ENCODE data around the gene DAGLA. TPM values are rescaled to one million over a fixed set of nuclear protein-coding genes. Genes with fewer than 3 reads are reported as not detected.

The DAGLA gene
- total RNA-seq, 1 donor from 2014 or later = 5.5 TPM

DNA sequence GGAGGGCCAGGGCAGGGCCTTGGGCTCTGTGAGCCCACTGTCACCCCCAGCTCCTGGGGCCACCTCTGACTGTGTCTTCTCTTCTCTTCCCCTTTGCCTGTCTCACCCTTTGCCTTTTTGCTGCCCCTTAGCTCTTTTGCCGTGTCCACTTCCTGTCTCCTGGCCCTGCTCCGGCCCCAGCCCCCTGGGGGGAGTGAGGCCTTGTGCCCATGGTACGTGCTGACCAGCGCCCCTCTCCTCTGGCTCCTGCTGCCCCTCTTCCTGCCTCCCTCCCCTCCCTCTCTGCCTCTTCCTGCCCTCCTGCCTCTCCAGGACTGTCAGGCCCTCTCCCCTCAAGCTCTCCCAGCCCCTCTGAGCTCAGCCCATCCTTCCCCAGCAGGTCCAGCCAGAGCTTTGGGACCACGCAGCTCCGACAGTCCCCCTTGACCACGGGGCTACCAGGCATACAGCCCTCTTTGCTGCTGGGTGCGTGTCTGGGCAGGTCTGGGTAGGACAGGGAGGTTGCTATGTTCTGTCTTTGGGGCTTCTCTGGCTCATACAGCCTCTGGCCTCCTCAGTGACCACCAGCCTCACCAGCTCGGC, 100.5 kb downstream of the DAGLA start:
- no peak for DNase-seq

DNA sequence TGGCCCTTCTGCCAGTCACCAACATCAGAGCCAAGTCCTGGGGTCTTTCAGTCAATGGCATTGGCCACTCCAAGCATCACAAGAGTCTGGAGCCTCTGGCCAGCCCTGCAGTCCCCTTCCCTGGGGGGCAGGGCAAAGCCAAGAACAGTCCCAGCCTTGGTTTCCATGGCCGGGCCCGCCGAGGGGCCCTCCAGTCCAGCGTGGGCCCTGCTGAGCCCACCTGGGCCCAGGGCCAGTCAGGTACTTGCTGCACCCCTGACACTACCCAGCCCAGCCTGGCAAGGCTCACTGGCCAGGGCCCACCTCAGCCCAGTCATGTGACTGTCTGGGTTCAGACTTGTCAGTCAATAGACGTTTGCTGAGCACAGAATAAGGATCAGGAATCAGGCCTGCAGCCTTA, 101.4 kb downstream of the DAGLA start:
- DNase-seq = no peak

DNA sequence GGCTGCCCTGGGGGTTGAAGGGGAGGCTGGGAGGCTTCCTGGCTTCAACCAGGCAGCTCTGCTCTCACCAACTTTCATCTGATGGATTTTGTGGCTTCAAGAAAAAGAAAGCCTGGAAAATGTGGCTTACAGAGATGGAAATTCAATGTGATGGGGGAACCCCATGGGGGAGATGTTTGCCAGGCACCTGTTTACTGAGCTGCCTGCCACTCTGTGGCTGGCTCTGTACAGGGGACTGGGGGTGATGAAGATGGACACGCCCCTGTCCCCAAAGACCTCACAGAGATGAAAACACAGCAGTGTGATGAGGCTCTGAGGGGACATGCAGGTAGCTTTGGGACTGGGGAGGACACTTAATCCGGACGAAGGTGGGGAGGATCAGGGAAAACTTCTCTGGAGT, 102.1 kb downstream of the DAGLA start:
- no peak for DNase-seq

- DNase-seq = no peak
Observed at GRCh38 chr11:61782841-61783240, 102.7 kb downstream of the DAGLA start.

DNA sequence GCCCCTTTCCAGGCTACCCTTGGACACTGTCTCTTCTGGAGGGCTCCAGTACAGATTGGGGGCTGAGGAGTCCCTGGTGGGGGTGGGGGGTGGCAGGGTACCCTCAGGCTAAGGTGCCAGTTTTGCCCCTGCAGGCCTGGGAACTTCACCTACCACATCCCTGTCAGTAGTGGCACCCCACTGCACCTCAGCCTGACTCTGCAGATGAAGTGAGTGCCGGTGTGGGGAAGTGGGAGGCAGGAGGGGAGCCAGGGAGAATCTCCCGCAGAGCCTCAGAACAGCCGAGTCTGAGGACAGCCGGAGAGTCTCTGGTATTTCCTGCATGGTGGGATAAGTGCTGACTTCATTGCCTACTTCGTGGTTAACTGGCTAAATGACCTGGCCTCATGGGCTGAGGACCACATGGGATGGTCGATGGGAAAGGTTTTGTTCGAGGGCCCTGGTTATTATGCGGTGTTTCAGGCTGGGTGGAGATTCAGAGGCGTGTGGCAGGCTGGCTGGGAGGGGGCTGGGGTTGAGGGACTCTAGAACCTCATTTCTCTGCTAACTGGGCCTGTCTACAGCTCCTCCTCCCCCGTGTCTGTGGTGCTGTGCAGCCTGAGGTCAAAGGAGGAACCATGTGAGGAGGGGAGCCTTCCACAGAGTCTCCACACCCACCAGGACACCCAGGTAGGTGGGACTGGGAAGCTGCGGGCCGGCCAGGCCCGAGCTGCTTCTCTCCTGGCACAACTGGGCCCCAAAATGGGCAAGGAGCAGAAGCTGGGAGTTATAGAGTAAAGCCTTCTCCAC, 103.7 kb downstream of the DAGLA start:
- DNase-seq = no peak

GRCh38 chr11:61784506-61784805, 104.3 kb downstream of the DAGLA start:
- no peak for DNase-seq

- DNase-seq = no peak
Observed at GRCh38 chr11:61785837-61786402, 105.7 kb downstream of the DAGLA start.

DNA sequence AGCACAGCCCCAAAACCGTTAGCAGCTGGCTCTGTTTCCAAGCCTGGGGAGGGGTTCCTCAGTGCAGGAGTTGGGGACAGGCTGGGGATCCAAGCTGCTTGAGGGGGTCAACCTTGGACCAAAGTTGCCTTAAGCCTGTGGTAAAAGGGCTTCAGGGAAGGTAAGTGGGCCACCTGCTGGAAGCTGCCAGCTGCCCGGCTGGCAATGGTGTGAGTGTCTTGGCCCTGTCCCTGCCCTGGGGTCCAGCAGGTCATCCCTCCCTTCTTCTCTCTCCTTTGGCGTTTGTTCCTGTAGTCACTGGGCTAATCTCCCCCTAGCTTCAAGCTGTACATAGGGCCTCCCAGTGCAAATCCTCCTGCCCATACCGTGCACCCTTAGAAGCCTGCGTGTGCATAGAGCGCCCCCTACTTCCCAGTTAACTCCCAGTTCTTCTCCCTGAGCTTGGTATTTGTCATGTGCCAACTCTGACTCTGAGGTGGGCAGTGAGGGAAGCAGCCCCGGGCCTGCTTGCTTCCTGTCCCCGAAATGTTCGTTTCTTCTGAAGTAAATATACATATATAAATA, 107.8 kb downstream of the DAGLA start:
- no peak for DNase-seq

DNA sequence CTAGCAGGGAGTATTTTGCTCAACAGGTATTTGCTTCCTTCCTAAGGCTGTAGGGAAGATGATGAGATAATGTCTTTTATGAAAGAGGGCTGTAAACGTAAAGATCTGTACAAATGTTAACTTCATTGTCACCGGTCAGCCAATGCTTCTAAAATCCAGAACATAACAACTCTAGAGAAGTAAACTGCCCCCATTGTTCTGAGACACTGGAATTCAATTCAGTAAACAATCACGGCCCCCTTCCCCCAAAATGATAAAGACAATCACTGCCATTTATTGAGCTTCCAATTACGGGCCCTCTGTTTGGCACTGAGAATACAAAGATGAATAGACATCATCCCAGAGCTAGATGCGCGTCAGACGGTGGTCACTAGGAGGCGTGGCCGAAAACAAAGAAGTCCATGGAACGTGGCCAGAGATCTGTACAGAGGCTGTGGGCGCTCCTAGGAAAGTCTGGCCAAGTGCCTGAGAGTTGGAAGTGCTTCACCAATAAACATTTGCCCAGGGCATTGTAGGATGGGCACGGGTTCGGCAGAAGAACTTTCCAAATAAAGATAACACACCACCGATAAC, 111.6 kb downstream of the DAGLA start:
- peak; percentile 75 for DNase-seq

- DNase-seq = peak; percentile 92
Observed at GRCh38 chr11:61792310-61793082, 112.3 kb downstream of the DAGLA start, which contains the start of the genes FEN1 and TMEM258. TSS of gene FEN1 (plus strand) at chr11:61792911. CDS start at chr11:61795362, 2,451 bp downstream. TSS of gene TMEM258 (minus strand) at chr11:61792599. CDS start at chr11:61792558, 41 bp downstream.

DNA sequence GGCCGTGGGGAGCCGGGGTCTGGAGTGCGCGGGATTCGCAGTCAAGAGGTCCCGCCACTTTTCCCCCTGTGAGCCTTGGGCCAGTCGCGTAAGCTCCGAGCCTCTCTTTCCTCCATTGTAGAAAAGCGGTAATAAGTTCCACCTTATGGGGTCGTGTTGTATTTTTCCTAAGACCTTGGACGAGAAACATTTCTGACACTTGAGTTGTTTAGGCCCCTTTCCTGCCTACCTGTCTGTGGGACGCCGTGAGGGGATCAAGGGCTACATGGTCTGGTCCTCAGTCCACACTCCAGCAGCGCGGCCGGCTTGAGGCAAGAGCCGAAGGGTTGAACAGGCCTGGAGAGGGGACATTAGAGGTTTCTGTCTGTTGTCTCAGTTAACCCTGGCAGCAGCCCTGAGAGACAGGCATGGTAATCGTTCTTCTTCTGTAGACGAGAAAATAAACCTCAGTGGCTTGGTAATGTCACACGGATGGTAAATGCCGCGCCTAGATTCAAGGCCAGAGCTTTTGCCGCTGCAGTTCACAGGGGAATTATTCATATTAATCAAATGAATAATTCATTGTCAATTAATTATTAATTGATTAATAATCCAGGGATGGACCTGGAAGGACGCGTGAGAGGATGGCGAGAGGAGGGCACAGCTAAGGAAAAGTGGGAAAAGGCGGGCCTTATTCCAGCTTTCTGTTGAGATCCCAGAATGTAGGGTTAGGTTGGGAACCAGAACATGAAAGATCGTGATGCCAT, 113.1 kb downstream of the DAGLA start:
- no peak for DNase-seq

- DNase-seq = no peak
Observed at GRCh38 chr11:61793829-61794204, 113.6 kb downstream of the DAGLA start.

DNA sequence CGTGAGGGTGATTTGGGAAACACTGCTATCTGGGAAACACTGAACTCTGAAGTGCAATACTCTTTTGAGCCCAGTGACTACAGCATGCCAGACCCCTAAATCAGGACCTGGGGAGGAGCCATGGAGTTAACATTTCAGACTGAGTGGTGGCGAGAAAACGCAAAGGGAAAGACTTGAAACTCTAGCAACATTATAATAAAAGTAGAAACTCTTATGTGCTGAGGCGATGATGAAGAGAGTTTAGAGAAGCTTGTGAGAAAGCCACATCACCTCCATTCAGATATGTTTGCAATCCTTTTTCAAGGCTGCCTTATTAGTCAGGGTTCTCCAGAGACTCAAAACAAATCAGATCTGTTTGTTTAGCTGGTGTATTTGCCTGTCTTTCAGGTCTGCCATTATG, 114.4 kb downstream of the DAGLA start:
- no peak for DNase-seq

DNA sequence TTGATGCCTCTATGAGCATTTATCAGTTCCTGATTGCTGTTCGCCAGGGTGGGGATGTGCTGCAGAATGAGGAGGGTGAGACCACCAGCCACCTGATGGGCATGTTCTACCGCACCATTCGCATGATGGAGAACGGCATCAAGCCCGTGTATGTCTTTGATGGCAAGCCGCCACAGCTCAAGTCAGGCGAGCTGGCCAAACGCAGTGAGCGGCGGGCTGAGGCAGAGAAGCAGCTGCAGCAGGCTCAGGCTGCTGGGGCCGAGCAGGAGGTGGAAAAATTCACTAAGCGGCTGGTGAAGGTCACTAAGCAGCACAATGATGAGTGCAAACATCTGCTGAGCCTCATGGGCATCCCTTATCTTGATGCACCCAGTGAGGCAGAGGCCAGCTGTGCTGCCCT, 115.3 kb downstream of the DAGLA start:
- DNase-seq = no peak

- no peak for DNase-seq
Observed at GRCh38 chr11:61795876-61796526, 115.8 kb downstream of the DAGLA start.

Other genes with a start within 250 kb of the DAGLA start
- 3.1 TPM for gene LRRC10B, start 171.6 kb upstream of the DAGLA start, total RNA-seq
- 15.1 TPM for gene SYT7, start 99.3 kb upstream of the DAGLA start, total RNA-seq
- gene MYRF, start 72.2 kb downstream of the DAGLA start, total RNA-seq = 0.94 TPM
- 39.6 TPM for gene TMEM258, start 112.2 kb downstream of the DAGLA start, total RNA-seq
- 13.3 TPM for gene FEN1, start 112.5 kb downstream of the DAGLA start, total RNA-seq
- gene FADS1, start 136.6 kb downstream of the DAGLA start, total RNA-seq = 85.0 TPM
- gene FADS2, start 147.9 kb downstream of the DAGLA start, total RNA-seq = 109 TPM
- 34.0 TPM for gene FADS3, start 211.2 kb downstream of the DAGLA start, total RNA-seq
- 2.3 TPM for gene RAB3IL1, start 237.2 kb downstream of the DAGLA start, total RNA-seq